Endometrium (tissue), 2 donors: ENCODE results near the gene PPP1R14C.

Experiments used
- FAIRE-seq: peaks from 2 replicates; lab custom pipeline; 2012; peaks lifted over from hg19 to GRCh38; lab: Jason Lieb, UNC
- donor health status: control.
- donor health status: control.

Gene PPP1R14C

GRCh38 chr6:150272264-150272975 lies 129.6 kb downstream of the PPP1R14C start:
- FAIRE-seq = no peak

- FAIRE-seq = no peak
Measured at GRCh38 chr6:150272976-150273315, 130.1 kb downstream of the PPP1R14C start.

GRCh38 chr6:150273457-150274309 lies 130.8 kb downstream of the PPP1R14C start:
- FAIRE-seq = no peak

GRCh38 chr6:150275489-150275888 lies 132.6 kb downstream of the PPP1R14C start:
- FAIRE-seq = no peak

- FAIRE-seq = no peak
Measured at GRCh38 chr6:150276168-150276936, 133.5 kb downstream of the PPP1R14C start.

- FAIRE-seq = no peak
Measured at GRCh38 chr6:150276937-150277742, 134.3 kb downstream of the PPP1R14C start.

- FAIRE-seq = no peak
Measured at GRCh38 chr6:150279533-150279932, 136.7 kb downstream of the PPP1R14C start.

- FAIRE-seq = no peak
Measured at GRCh38 chr6:150280703-150281102, 137.9 kb downstream of the PPP1R14C start.

GRCh38 chr6:150281767-150282166 lies 138.9 kb downstream of the PPP1R14C start:
- FAIRE-seq = no peak

- no peak for FAIRE-seq
Measured at GRCh38 chr6:150282806-150283205, 140.0 kb downstream of the PPP1R14C start.

GRCh38 chr6:150286460-150286859 lies 143.6 kb downstream of the PPP1R14C start:
- no peak for FAIRE-seq

GRCh38 chr6:150286912-150287311 lies 144.1 kb downstream of the PPP1R14C start:
- FAIRE-seq = no peak

GRCh38 chr6:150288456-150288855 lies 145.6 kb downstream of the PPP1R14C start:
- FAIRE-seq = no peak

GRCh38 chr6:150289454-150290071 lies 146.7 kb downstream of the PPP1R14C start:
- FAIRE-seq = no peak

- no peak for FAIRE-seq
Measured at GRCh38 chr6:150290429-150290828, 147.6 kb downstream of the PPP1R14C start.

- no peak for FAIRE-seq
Measured at GRCh38 chr6:150291968-150292710, 149.3 kb downstream of the PPP1R14C start.

GRCh38 chr6:150293019-150293418 lies 150.2 kb downstream of the PPP1R14C start:
- FAIRE-seq = no peak

- FAIRE-seq = no peak
Measured at GRCh38 chr6:150293423-150294173, 150.8 kb downstream of the PPP1R14C start.

GRCh38 chr6:150296890-150297289 lies 154.0 kb downstream of the PPP1R14C start:
- FAIRE-seq = no peak
